SH-SY5Y (cell line): ENCODE measurements around the gene LGR5.

Experiments
- GATA2 ChIP-seq: IDR thresholded peaks from 2 replicates; pipeline ENCODE4 v1.6.1; 2011; ENCODE audit warnings: mild to moderate bottlenecking, low read depth, low read length
- GATA3 ChIP-seq: IDR thresholded peaks from 2 replicates; pipeline ENCODE4 v1.6.1; 2011; ENCODE audit warnings: low read depth, mild to moderate bottlenecking, low read length, moderate library complexity

GRCh38 chr12:71626768-71627167, 187.2 kb downstream of the LGR5 start:
- no peak for TF ChIP-seq GATA3
- TF ChIP-seq GATA2 = no peak
